ENCODE data around the gene LSR.

GRCh38 chr19:35313587-35313986 lies 64.8 kb downstream of the LSR start:
- TF ChIP-seq CTCF (IDR thresholded peaks at IDR 0.05) (no peak), POLR2A (IDR thresholded peaks at IDR 0.05) (no peak)

All from body of pancreas (tissue), 4 donors.